Activated CD4-positive, alpha-beta T cell treated with anti-CD3 and anti-CD28 coated beads, Interleukin-10, Interleukin-2, amounts not matched to agents 100 ng/mL and 50 ng/mL, durations not matched to agents 16 hours and 8 hours (primary cell): Measurements from ENCODE around the gene CPXCR1.
"Not testable (repeated sequence)": the region's sequence is repeated elsewhere in the genome, so short reads cannot be mapped to it uniquely, and the experiment has no call there.

Experiments used
- DNase-seq: peaks from one replicate; pipeline ENCODE4 v3.0.0-alpha.2; 2020

CPXCR1 gene

GRCh38 chrX:88746925-88747324 is at the start of gene CPXCR1:
Gene CPXCR1 (plus strand): TSS chrX:88747225. CDS start chrX:88753415, 6,190 bp downstream.
- DNase-seq = no peak

- DNase-seq = no peak
Measured at GRCh38 chrX:88735835-88736234, 11.2 kb upstream of the CPXCR1 start.

- DNase-seq = not testable (repeated sequence)
Measured at GRCh38 chrX:88746215-88746614, 810 bp upstream of the CPXCR1 start.

GRCh38 chrX:88752339-88752738 is 5.3 kb downstream of the CPXCR1 start:
- DNase-seq = not testable (repeated sequence)

- no peak for DNase-seq
Measured at GRCh38 chrX:88789825-88790224, 42.8 kb downstream of the CPXCR1 start.
